Measurements from ENCODE around the gene CYP2W1. TPM values are rescaled to one million over a fixed set of nuclear protein-coding genes. Genes with fewer than 3 reads are reported as not detected.

Gene CYP2W1
- total and polyA plus RNA-seq, 10 of the 15 experiments (the other 5 are each of a cell fraction or from before 2014, with no cell fraction given) = not detected

- no peak for TF ChIP-seq FOXK2 (IDR thresholded peaks at IDR 0.05)
- TF ChIP-seq IRF3 (IDR thresholded peaks at IDR 0.05) = no peak
- no peak for TF ChIP-seq SMC3 (IDR thresholded peaks at IDR 0.05; ENCODE audit: borderline replicate concordance, low read length)
- no peak for TF ChIP-seq CEBPZ (IDR thresholded peaks at IDR 0.05; ENCODE audit: low read depth, low read length)
- TF ChIP-seq CREM (IDR thresholded peaks at IDR 0.05; ENCODE audit: low read depth) = 0 out of 2 replicates have a peak, but pooled peaks have one; percentile 27
- TF ChIP-seq POLR2A (IDR thresholded peaks at IDR 0.05; ENCODE audit: low read depth, low read length) = peak; percentile 51; the same call in 1 of the 2 replicates
- TF ChIP-seq RELB (IDR thresholded peaks at IDR 0.05; ENCODE audit: low read depth) = no peak
- TF ChIP-seq DPF2 (IDR thresholded peaks at IDR 0.05) = peak; percentile 38; the same call in 1 of the 2 replicates
- no peak for TF ChIP-seq SREBF2 (IDR thresholded peaks at IDR 0.05; ENCODE audit: low read length)
- no peak for TF ChIP-seq TARDBP (IDR thresholded peaks at IDR 0.05; ENCODE audit: borderline replicate concordance)
- TF ChIP-seq POLR2AphosphoS5 (IDR thresholded peaks at IDR 0.05; ENCODE audit: low read length) = no peak
- 0 out of 4 replicates have a peak, but pooled peaks of 1 of the 2 experiments have one; percentile 38 for TF ChIP-seq EP300 (IDR thresholded peaks at IDR 0.05; ENCODE audit: borderline replicate concordance in 1 of 2, control insufficient read depth in 1 of 2, low read depth in 2 of 2, low read length in 2 of 2)
- TF ChIP-seq TCF12 (IDR thresholded peaks at IDR 0.05; ENCODE audit: low read depth, low read length) = peak; percentile 78; the same call in 1 of the 2 replicates
- no peak for TF ChIP-seq ELK1 (IDR thresholded peaks at IDR 0.05; ENCODE audit: low read depth, low read length)
- no peak for TF ChIP-seq TCF7 (IDR thresholded peaks at IDR 0.05; ENCODE audit: borderline replicate concordance)
- no peak for TF ChIP-seq FOS (IDR thresholded peaks at IDR 0.05; ENCODE audit: borderline replicate concordance, extremely low read depth, insufficient read length)
- peak; percentile 55; the same call in 1 of the 2 replicates for TF ChIP-seq BACH1 (IDR thresholded peaks at IDR 0.05; ENCODE audit: borderline replicate concordance)
- TF ChIP-seq ZBTB4 (CRISPR knock-in tag; IDR thresholded peaks at IDR 0.05) = no peak
- TF ChIP-seq HCFC1 (IDR thresholded peaks at IDR 0.05; ENCODE audit: low read length) = no peak
- TF ChIP-seq TBL1XR1 (IDR thresholded peaks at IDR 0.05; ENCODE audit: low read depth, low read length) = no peak
Observed at GRCh38 chr7:1004018-1004852, 21.3 kb downstream of the CYP2W1 start (continued).
